ENCODE results near the gene RABEP2. TPM values are rescaled to one million over a fixed set of nuclear protein-coding genes. Genes with fewer than 3 reads are reported as not detected.
A peak's percentile ranks its signal among the peaks of the same experiment; 100 is the strongest.

RABEP2 gene
- total RNA-seq, 1 experiment from 2014 or later, result 17.8 TPM

DNA sequence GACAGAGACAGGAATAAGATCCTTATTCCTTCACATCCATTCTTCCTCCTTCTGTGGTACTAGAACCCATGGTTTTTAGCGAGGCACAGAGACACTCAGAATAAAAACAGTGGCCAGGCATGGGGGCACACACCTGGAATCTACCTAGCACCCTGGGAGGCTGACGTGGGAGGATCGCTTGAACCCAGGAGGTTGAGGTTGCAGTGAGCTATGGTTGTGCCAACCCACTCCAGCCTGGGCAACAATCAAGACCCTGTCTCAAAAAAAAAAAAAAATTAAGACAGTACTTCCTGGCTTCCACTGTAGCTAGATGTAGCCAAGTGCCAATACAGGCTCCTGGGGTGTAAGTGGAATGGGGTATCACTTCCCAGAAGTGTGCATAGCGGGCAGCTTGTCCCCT is 42.1 kb upstream of the RABEP2 start:
- ChIA-PET POLR2A (interaction anchor here (1.0 kb wide), 1 partner anchor 15 kb away, joined by 3 read pairs; no protein-coding TSS in a partner anchor), CTCF (no interaction called here)
- DNase-seq (ENCODE audit: unreplicated experiment), result no peak
- Mint-ChIP-seq H3K4me3 (ENCODE audit: unreplicated experiment) (no peak overlapping the region), H3K36me3 (ENCODE audit: insufficient read depth, unreplicated experiment) (peaks cover 17% of the 10 kb centered on the region), H3K9me3 (ENCODE audit: unreplicated experiment) (no peaks in the 10 kb centered on the region), H3K27ac (ENCODE audit: low read depth, unreplicated experiment) (no peak overlapping the region), H3K4me1 (ENCODE audit: insufficient read depth, unreplicated experiment) (no peaks in the 10 kb centered on the region), H3K27me3 (ENCODE audit: insufficient read depth, unreplicated experiment) (no peaks in the 10 kb centered on the region)
- intact Hi-C loops (cut with micrococcal nuclease), result no loop called here
- no TSS peak for BruUV-seq (replicated peaks)
- no peak for TF ChIP-seq CTCF (IDR thresholded peaks at IDR 0.05; ENCODE audit: unreplicated experiment)

GRCh38 chr16:28964496-28964895 is 39.5 kb upstream of the RABEP2 start:
- no peak for DNase-seq (ENCODE audit: unreplicated experiment)
- ChIA-PET POLR2A (no interaction called here), CTCF (interaction anchor here (2.0 kb wide), 1 partner anchor 13 kb away, joined by 5 read pairs; no protein-coding TSS in a partner anchor)
- no peak for TF ChIP-seq CTCF (IDR thresholded peaks at IDR 0.05; ENCODE audit: unreplicated experiment)
- no peaks in the 10 kb centered on the region for H3K4me1 Mint-ChIP-seq (ENCODE audit: insufficient read depth, unreplicated experiment)
- BruUV-seq (replicated peaks), result no TSS peak
- intact Hi-C loops (cut with micrococcal nuclease), result no loop called here
- H3K27ac Mint-ChIP-seq (ENCODE audit: low read depth, unreplicated experiment), result no peak overlapping the region
- H3K9me3 Mint-ChIP-seq (ENCODE audit: unreplicated experiment), result no peaks in the 10 kb centered on the region
- H3K36me3 Mint-ChIP-seq (ENCODE audit: insufficient read depth, unreplicated experiment), result peaks cover 32% of the 10 kb centered on the region
- no peaks in the 10 kb centered on the region for H3K27me3 Mint-ChIP-seq (ENCODE audit: insufficient read depth, unreplicated experiment)
- H3K4me3 Mint-ChIP-seq (ENCODE audit: unreplicated experiment), result no peak overlapping the region

DNA sequence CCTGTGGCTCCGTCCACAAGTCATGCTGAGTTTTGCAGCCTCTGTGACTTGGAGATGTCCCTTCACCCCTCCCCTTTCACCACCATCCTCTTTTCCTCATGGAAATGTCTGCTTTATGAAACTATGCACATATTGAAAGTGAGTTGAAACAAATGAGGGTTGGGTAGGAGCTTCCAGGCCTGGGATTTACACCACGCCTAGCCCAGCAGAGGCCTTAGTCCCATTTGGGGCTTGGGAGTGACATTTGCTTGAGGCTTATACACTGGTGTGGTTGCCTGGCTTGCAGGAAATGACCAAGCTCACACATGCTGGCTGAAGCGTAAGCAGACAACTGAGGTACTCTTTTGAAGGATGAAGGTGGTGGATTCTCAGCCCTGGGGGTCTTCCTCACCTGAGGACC is 39.0 kb upstream of the RABEP2 start:
- CTCF ChIA-PET, result interaction anchor here (2.0 kb wide), 1 partner anchor 13 kb away, joined by 5 read pairs; no protein-coding TSS in a partner anchor
- no peaks in the 10 kb centered on the region for H3K4me1 Mint-ChIP-seq (ENCODE audit: insufficient read depth, unreplicated experiment)
- no peak overlapping the region for H3K27ac Mint-ChIP-seq (ENCODE audit: low read depth, unreplicated experiment)
- DNase-seq (ENCODE audit: unreplicated experiment), result no peak
- POLR2A ChIA-PET, result no interaction called here
- no peak for TF ChIP-seq CTCF (IDR thresholded peaks at IDR 0.05; ENCODE audit: unreplicated experiment)
- H3K27me3 Mint-ChIP-seq (ENCODE audit: insufficient read depth, unreplicated experiment), result no peaks in the 10 kb centered on the region
- TSS peak; percentile 18 for BruUV-seq (replicated peaks)
- intact Hi-C loops (cut with micrococcal nuclease), result no loop called here
- H3K9me3 Mint-ChIP-seq (ENCODE audit: unreplicated experiment), result no peaks in the 10 kb centered on the region
- peaks cover 32% of the 10 kb centered on the region for H3K36me3 Mint-ChIP-seq (ENCODE audit: insufficient read depth, unreplicated experiment)
- no peak overlapping the region for H3K4me3 Mint-ChIP-seq (ENCODE audit: unreplicated experiment)

GRCh38 chr16:28958836-28959235 is 33.8 kb upstream of the RABEP2 start:
- Mint-ChIP-seq H3K36me3 (ENCODE audit: insufficient read depth, unreplicated experiment) (peaks cover 49% of the 10 kb centered on the region), H3K4me3 (ENCODE audit: unreplicated experiment) (no peak overlapping the region), H3K27ac (ENCODE audit: low read depth, unreplicated experiment) (no peak overlapping the region), H3K4me1 (ENCODE audit: insufficient read depth, unreplicated experiment) (no peaks in the 10 kb centered on the region), H3K9me3 (ENCODE audit: unreplicated experiment) (no peaks in the 10 kb centered on the region), H3K27me3 (ENCODE audit: insufficient read depth, unreplicated experiment) (no peaks in the 10 kb centered on the region)
- no TSS peak for BruUV-seq (replicated peaks)
- DNase-seq (ENCODE audit: unreplicated experiment), result no peak
- POLR2A ChIA-PET, result interaction anchor here (1.2 kb wide), 1 partner anchor 15 kb away, joined by 5 read pairs; no protein-coding TSS in a partner anchor
- TF ChIP-seq CTCF (IDR thresholded peaks at IDR 0.05; ENCODE audit: unreplicated experiment), result no peak
- CTCF ChIA-PET, result interaction anchor here (0.6 kb wide), 1 partner anchor 15 kb away, joined by 3 read pairs; the partner anchor contains the start of gene SPNS1
- intact Hi-C loops (cut with micrococcal nuclease), result no loop called here
